H1 (cell line): ENCODE results near the gene KRTAP12-4. TPM values are rescaled to one million over a fixed set of nuclear protein-coding genes. Genes with fewer than 3 reads are reported as not detected.

Source experiments
- BRCA1 ChIP-seq: IDR thresholded peaks from 2 replicates; pipeline ENCODE4 v1.6.1; 2012; ENCODE audit warnings: low read depth, low read length, improper control_type of control experiment
- EZH2 ChIP-seq: fragments of 200-600 bp; sonication (generic); IDR thresholded peaks from 2 replicates; pipeline ENCODE4 v1.7.1; 2012; ENCODE audit warnings: low read depth, mild to moderate bottlenecking, moderate library complexity, low read length, inconsistent platforms; ENCODE audit not compliant: severe bottlenecking
- HDAC6 ChIP-seq: IDR thresholded peaks from one replicate; pipeline ENCODE4 v1.7.1; 2012; ENCODE audit warnings: low read depth, mild to moderate bottlenecking, inconsistent platforms, low read length, moderate library complexity
- KDM1A ChIP-seq: fragments of 200-600, 300-600 bp; sonication (generic); IDR thresholded peaks from 2 replicates; pipeline ENCODE4 v1.7.1; 2016; ENCODE audit warnings: mild to moderate bottlenecking, low read length, borderline replicate concordance
- MAX ChIP-seq: IDR thresholded peaks from 2 replicates; pipeline ENCODE4 v1.6.1; 2012; ENCODE audit warnings: inconsistent platforms
- SIX5 ChIP-seq: IDR thresholded peaks from 2 replicates; pipeline ENCODE4 v1.6.1; 2011; ENCODE audit warnings: mild to moderate bottlenecking, low read depth, low read length
- SP1 ChIP-seq: IDR thresholded peaks from 2 replicates; pipeline ENCODE4 v1.6.1; 2011; ENCODE audit warnings: low read depth, low read length
- SP4 ChIP-seq: IDR thresholded peaks from 2 replicates; pipeline ENCODE4 v1.6.1; 2012; ENCODE audit warnings: low read length, inconsistent platforms
- polyA plus RNA-seq, 7 experiments: library from polyadenylated mRNA; depleted of rRNA in 3 of 7; stranded (reverse) in 5 of 7; unstranded in 2 of 7; fragments of >200 nt in 5 of 7; fragments of 200-250 nt in 2 of 7; gene quantifications; 1 replicate in 5 of 7; 2 replicates in 1 of 7; 4 replicates in 1 of 7; pipeline versions ENCODE4 v1.2.1 to v1.2.3, GENCODE V29; 2011 to 2013; ENCODE audit warnings: missing spikeins in 2 of 7, mixed read lengths in 2 of 7
- total RNA-seq: library from RNA; stranded (reverse); fragmentation: NEBNext Ultra II Directional; extraction: Animal tissue kit (Norgen Biotek cat#: 25700); gene quantifications from 2 replicates; pipeline ENCODE4 v1.2.1, GENCODE V29; 2021

The KRTAP12-4 gene
- total and polyA plus RNA-seq, 2 of the 8 experiments (the other 6 are each of a cell fraction or from before 2014, with no cell fraction given): not detected

GRCh38 chr21:44653123-44653522 is 1.3 kb downstream of the KRTAP12-4 start (continued):
- TF ChIP-seq HDAC6 (no peak), SP1 (peak; percentile 56; the same call in 1 of the 2 replicates), MAX (peak; percentile 90), EZH2 (no peak), BRCA1 (no peak), KDM1A (no peak), SP4 (no peak), SIX5 (no peak)
